CD4-positive, alpha-beta T cell treated with Interleukin-6 at 100 ng/mL for 8 hours (primary cell): ENCODE measurements around the gene ADGRF5.
A peak's percentile ranks its signal among the peaks of the same experiment; 100 is the strongest.
"Not testable (repeated sequence)": the region's sequence is repeated elsewhere in the genome, so short reads cannot be mapped to it uniquely, and the experiment has no call there.

Source experiments
- DNase-seq: peaks from one replicate; pipeline ENCODE4 v3.0.0-alpha.2; 2020; ENCODE audit warnings: mixed read lengths, low spot score

ADGRF5 gene

GRCh38 chr6:46894433-46894832, 27.3 kb downstream of the ADGRF5 start:
- DNase-seq = no peak

- no peak for DNase-seq
Measured at GRCh38 chr6:46893648-46894047, 28.1 kb downstream of the ADGRF5 start.

- no peak for DNase-seq
Measured at GRCh38 chr6:46891252-46891795, 30.4 kb downstream of the ADGRF5 start.

GRCh38 chr6:46888578-46888977, 33.2 kb downstream of the ADGRF5 start:
- no peak for DNase-seq

- no peak for DNase-seq
Measured at GRCh38 chr6:46888031-46888430, 33.7 kb downstream of the ADGRF5 start.

GRCh38 chr6:46882645-46883044, 39.1 kb downstream of the ADGRF5 start:
- no peak for DNase-seq

- DNase-seq = no peak
Measured at GRCh38 chr6:46879003-46879402, 42.7 kb downstream of the ADGRF5 start.

- DNase-seq = no peak
Measured at GRCh38 chr6:46876126-46876525, 45.6 kb downstream of the ADGRF5 start.

- DNase-seq = no peak
Measured at GRCh38 chr6:46867411-46867810, 54.3 kb downstream of the ADGRF5 start.

GRCh38 chr6:46865221-46865620, 56.5 kb downstream of the ADGRF5 start:
- no peak for DNase-seq

GRCh38 chr6:46863791-46864190, 57.9 kb downstream of the ADGRF5 start:
- DNase-seq = no peak

- DNase-seq = no peak
Measured at GRCh38 chr6:46862381-46862780, 59.4 kb downstream of the ADGRF5 start.

GRCh38 chr6:46855966-46856365, 65.8 kb downstream of the ADGRF5 start:
- DNase-seq = not testable (repeated sequence)

GRCh38 chr6:46851576-46851975, 70.2 kb downstream of the ADGRF5 start:
- DNase-seq = not testable (repeated sequence)

GRCh38 chr6:46850792-46851191, 70.9 kb downstream of the ADGRF5 start:
- DNase-seq = no peak

- no peak for DNase-seq
Measured at GRCh38 chr6:46849361-46849690, 72.4 kb downstream of the ADGRF5 start.

GRCh38 chr6:46848684-46849360, 72.9 kb downstream of the ADGRF5 start:
- DNase-seq = peak; percentile 30

- no peak for DNase-seq
Measured at GRCh38 chr6:46845126-46845525, 76.6 kb downstream of the ADGRF5 start.

- not testable (repeated sequence) for DNase-seq
Measured at GRCh38 chr6:46842252-46842846, 79.4 kb downstream of the ADGRF5 start.

GRCh38 chr6:46838033-46838432, 83.7 kb downstream of the ADGRF5 start:
- no peak for DNase-seq

GRCh38 chr6:46834991-46835390, 86.7 kb downstream of the ADGRF5 start:
- not testable (repeated sequence) for DNase-seq

GRCh38 chr6:46834257-46834916, 87.4 kb downstream of the ADGRF5 start:
- not testable (repeated sequence) for DNase-seq

- no peak for DNase-seq
Measured at GRCh38 chr6:46832816-46833215, 88.9 kb downstream of the ADGRF5 start.
